ENCODE data around the gene SPATC1L. TPM values are rescaled to one million over a fixed set of nuclear protein-coding genes. Genes with fewer than 3 reads are reported as not detected.
A peak's percentile ranks its signal among the peaks of the same experiment; 100 is the strongest.

SPATC1L gene
- polyA plus RNA-seq (2011; rRNA removed) = not detected in 2 replicates
- polyA plus RNA-seq (2012; cell fraction: cytosol; rRNA removed) = 0.08 and 0.10 TPM in 2 replicates
- 0.07 TPM in 1 of 2 replicates, not detected in the other for polyA plus RNA-seq (2012; cell fraction: nucleus; rRNA removed)
- 0.08 to 0.14 TPM in 2 of 3 replicates, not detected in the other for polyA plus RNA-seq (2017; fragmentation: RNase III; extraction: RNeasy Plus Mini Kit Qiagen cat#74134 plus additional on column Dnase treatment)
- not detected in 2 replicates for polyA minus RNA-seq (2011; rRNA and poly(A)+ RNA removed)

DNA sequence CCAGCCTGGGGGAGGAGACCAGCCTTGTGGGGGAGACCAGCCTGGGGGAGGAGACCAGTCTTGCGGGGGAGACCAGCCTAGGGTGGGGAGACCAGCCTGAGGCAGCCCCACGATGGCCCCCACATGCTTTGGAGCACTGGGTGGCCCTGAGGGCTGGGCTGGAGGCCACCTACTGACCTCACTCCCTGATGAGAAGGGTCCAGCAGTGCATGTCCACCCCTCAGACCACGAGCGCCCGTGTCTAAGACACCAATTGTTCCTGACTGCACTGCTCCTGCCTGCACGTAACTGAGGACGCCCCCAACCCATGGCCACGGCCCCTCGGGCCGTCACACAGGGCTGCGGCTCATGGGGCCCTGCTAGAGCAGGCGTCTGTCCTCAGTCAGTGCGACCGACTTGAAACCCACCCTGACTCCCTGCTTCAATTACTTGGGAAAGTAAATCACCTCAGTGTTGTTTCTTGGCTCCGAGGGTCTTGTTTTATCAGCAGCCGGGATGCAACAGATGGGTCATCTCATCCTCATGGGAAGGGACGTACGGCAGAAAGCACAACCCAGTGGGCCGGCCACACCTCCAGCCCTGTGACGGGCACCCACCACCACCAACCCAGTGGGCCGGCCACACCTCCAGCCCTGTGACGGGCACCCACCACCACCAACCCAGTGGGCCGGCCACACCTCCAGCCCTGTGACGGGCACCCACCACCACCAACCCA is at the start of gene SPATC1L:
Gene SPATC1L (minus strand): TSS at position 550 of the 715 bp plus-strand sequence. CDS start 1,643 bp downstream, outside the sequence.
- H3K27ac ChIP-seq = no peak within 1 kb of the TSS
- peaks cover 11% of the 10 kb centered on the region for H3K4me1 ChIP-seq
- H3K4me3 ChIP-seq = no peak within 1 kb of the TSS
- ChIA-PET POLR2A (no interaction called here), CTCF (no interaction called here)
- FAIRE-seq (no peak), DNase-seq (ENCODE audit: low read depth in 1 of 2, low spot score in 1 of 2) (no peak), ATAC-seq (0 out of 6 replicates have a peak, but pooled peaks of 1 of the 2 experiments have one; percentile 27)
- TF ChIP-seq CHD2 (IDR thresholded peaks at IDR 0.05; ENCODE audit: low read length, partially characterized antibody) = no peak
- TF ChIP-seq HOXB5 (CRISPR knock-in tag; IDR thresholded peaks at IDR 0.05) = no peak
- TF ChIP-seq POLR2A (IDR thresholded peaks at IDR 0.05; ENCODE audit: low read length) = no peak
- TF ChIP-seq HES2 (IDR thresholded peaks at IDR 0.05) = no peak
- TF ChIP-seq RNF2 (IDR thresholded peaks at IDR 0.05; ENCODE audit: borderline replicate concordance, low read depth) = no peak
- TF ChIP-seq HDAC2 (IDR thresholded peaks at IDR 0.05) = no peak
- TF ChIP-seq HEYL (CRISPR knock-in tag; IDR thresholded peaks at IDR 0.05) = no peak
- TF ChIP-seq ZSCAN20 (CRISPR knock-in tag; IDR thresholded peaks at IDR 0.05) = no peak
- TF ChIP-seq MYC (IDR thresholded peaks at IDR 0.05; ENCODE audit: borderline replicate concordance, low read length) = no peak
- TF ChIP-seq HOXB13 (CRISPR knock-in tag; IDR thresholded peaks at IDR 0.05; ENCODE audit: low read depth) = no peak
- no peak for TF ChIP-seq RAD21 (conservative IDR thresholded peaks at IDR 0.05 in 1 of 2, IDR thresholded peaks at IDR 0.05 in 1 of 2)
- TF ChIP-seq ZNF302 (CRISPR knock-in tag; IDR thresholded peaks at IDR 0.05) = no peak
- no peak for TF ChIP-seq EHF (CRISPR knock-in tag; IDR thresholded peaks at IDR 0.05)
- TF ChIP-seq FOXS1 (CRISPR knock-in tag; IDR thresholded peaks at IDR 0.05) = no peak
- TF ChIP-seq, protein P1, sequence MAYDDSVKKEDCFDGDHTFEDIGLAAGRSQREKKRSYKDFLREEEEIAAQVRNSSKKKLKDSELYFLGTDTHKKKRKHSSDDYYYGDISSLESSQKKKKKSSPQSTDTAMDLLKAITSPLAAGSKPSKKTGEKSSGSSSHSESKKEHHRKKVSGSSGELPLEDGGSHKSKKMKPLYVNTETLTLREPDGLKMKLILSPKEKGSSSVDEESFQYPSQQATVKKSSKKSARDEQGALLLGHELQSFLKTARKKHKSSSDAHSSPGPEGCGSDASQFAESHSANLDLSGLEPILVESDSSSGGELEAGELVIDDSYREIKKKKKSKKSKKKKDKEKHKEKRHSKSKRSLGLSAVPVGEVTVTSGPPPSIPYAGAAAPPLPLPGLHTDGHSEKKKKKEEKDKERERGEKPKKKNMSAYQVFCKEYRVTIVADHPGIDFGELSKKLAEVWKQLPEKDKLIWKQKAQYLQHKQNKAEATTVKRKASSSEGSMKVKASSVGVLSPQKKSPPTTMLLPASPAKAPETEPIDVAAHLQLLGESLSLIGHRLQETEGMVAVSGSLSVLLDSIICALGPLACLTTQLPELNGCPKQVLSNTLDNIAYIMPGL (CRISPR knock-in tag; IDR thresholded peaks at IDR 0.05; ENCODE audit: borderline replicate concordance) = no peak
- TF ChIP-seq TP53 (CRISPR knock-in tag; IDR thresholded peaks at IDR 0.05) = no peak
- H3K9me3 ChIP-seq = no peaks in the 10 kb centered on the region
- WGBS (ENCODE audit: missing lambda C conversion rate) = 73% methylated on average over 7 of the region's 24 CpGs
- no peak within 1 kb of the TSS for H3K4me2 ChIP-seq

DNA sequence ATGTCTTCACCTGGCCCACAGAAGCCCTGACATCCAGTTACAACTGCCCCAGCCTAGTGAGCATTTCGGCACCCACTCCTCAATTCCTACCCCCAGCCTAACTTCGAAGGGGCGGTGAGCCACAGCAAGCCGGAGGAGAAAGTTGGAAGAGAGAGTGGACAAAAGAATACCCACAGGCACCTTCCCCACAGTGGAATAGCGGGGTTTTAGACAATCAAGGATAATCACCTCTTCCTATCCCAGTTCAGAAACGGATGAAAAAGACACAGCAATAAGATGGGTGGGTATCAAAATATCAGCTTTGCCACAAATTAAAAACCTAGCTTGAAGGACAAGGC is 45.6 kb upstream of the SPATC1L start:
- peak overlapping the region; percentile 88 for H3K4me2 ChIP-seq
- 88% methylated on average over 6 of the region's 6 CpGs for WGBS (ENCODE audit: missing lambda C conversion rate)
- CTCF ChIA-PET = interaction anchor here (1.3 to 2.1 kb wide), 4 partner anchors 14 to 28 kb away, joined by 4 to 7 read pairs (median 4); no protein-coding TSS in a partner anchor

More for the DNA sequence above, 45.6 kb upstream of the SPATC1L start:
- DNase-seq (ENCODE audit: low read depth in 1 of 2, low spot score in 1 of 2) (no peak), FAIRE-seq (no peak), ATAC-seq (no peak)
- POLR2A ChIA-PET = interaction anchor here (0.6 kb wide), 1 partner anchor 177 kb away, joined by 3 read pairs; no protein-coding TSS in a partner anchor
- peak overlapping the region; percentile 59 for H3K4me3 ChIP-seq
- peaks cover 14% of the 10 kb centered on the region for H3K4me1 ChIP-seq
- peak overlapping the region; percentile 93 to 99 for H3K27ac ChIP-seq
- no peaks in the 10 kb centered on the region for H3K9me3 ChIP-seq
- no peak for TF ChIP-seq CHD4 (IDR thresholded peaks at IDR 0.05; ENCODE audit: borderline replicate concordance)
- TF ChIP-seq HOXB13 (CRISPR knock-in tag; IDR thresholded peaks at IDR 0.05; ENCODE audit: low read depth) = no peak
- no peak for TF ChIP-seq NPAS2 (CRISPR knock-in tag; IDR thresholded peaks at IDR 0.05; ENCODE audit: borderline replicate concordance)
- TF ChIP-seq MAZ (IDR thresholded peaks at IDR 0.05; ENCODE audit: borderline replicate concordance, low read depth, low read length) = no peak
- no peak for TF ChIP-seq POLR2AphosphoS2 (conservative IDR thresholded peaks at IDR 0.05; ENCODE audit: low read length)
- no peak for TF ChIP-seq KDM1A (IDR thresholded peaks at IDR 0.05; ENCODE audit: low read depth)
